ENCODE data around the gene ABHD14A. TPM values are rescaled to one million over a fixed set of nuclear protein-coding genes. Genes with fewer than 3 reads are reported as not detected.

Gene ABHD14A
- total and polyA plus RNA-seq, 8 donors = 5.9 to 36.3 (median 9.7) TPM

- no peak overlapping the region for H3K27ac ChIP-seq
- intact Hi-C loops (cut with DNase I) = no loop called here
- ATAC-seq = no peak
Measured at GRCh38 chr3:52017586-52017985, 42.7 kb downstream of the ABHD14A start.

GRCh38 chr3:52018319-52019000 is 43.6 kb downstream of the ABHD14A start:
- no peaks in the 10 kb centered on the region for H3K36me3 ChIP-seq
- no peak overlapping the region for H3K27ac ChIP-seq
- 88 to 91% methylated on average over 21 of the region's 21 CpGs for WGBS, 2 donors
- no peaks in the 10 kb centered on the region for H3K4me1 ChIP-seq
- TF ChIP-seq CTCF (IDR thresholded peaks at IDR 0.05) = no peak
- H3K27me3 ChIP-seq = no peaks in the 10 kb centered on the region
- FAIRE-seq (no peak), DNase-seq (no peak), ATAC-seq (no peak)
- H3K9me3 ChIP-seq = no peaks in the 10 kb centered on the region
- intact Hi-C loops (cut with DNase I) = no loop called here
- H3K4me3 ChIP-seq = no peak overlapping the region

More at GRCh38 chr3:52017586-52017985, 42.7 kb downstream of the ABHD14A start:
- Histone ChIP-seq H3K4me1 (no peaks in the 10 kb centered on the region), H3K36me3 (no peaks in the 10 kb centered on the region), H3K27me3 (no peaks in the 10 kb centered on the region), H3K4me3 (no peak overlapping the region), H3K9me3 (no peaks in the 10 kb centered on the region)
- TF ChIP-seq CTCF (IDR thresholded peaks at IDR 0.05) = no peak
- FAIRE-seq (no peak), DNase-seq (no peak)
- WGBS, 2 donors = 83 to 88% methylated on average over 11 of the region's 11 CpGs

- intact Hi-C loops (cut with DNase I) = no loop called here
- Histone ChIP-seq H3K36me3 (no peaks in the 10 kb centered on the region), H3K27ac (no peak overlapping the region), H3K4me1 (no peaks in the 10 kb centered on the region), H3K9me3 (no peaks in the 10 kb centered on the region), H3K4me3 (no peak overlapping the region), H3K27me3 (no peaks in the 10 kb centered on the region)
- no peak for DNase-seq
- FAIRE-seq = no peak
- no peak for TF ChIP-seq CTCF (IDR thresholded peaks at IDR 0.05)
- WGBS, 2 donors = 80 to 81% methylated on average over 17 of the region's 17 CpGs
- no peak for ATAC-seq
Measured at GRCh38 chr3:52019352-52020080, 44.7 kb downstream of the ABHD14A start.

GRCh38 chr3:52020796-52021195 is 45.9 kb downstream of the ABHD14A start:
- DNase-seq = no peak
- no peak for TF ChIP-seq CTCF (IDR thresholded peaks at IDR 0.05)
- ATAC-seq = no peak
- no peaks in the 10 kb centered on the region for H3K4me1 ChIP-seq
- no peak overlapping the region for H3K27ac ChIP-seq
- intact Hi-C loops (cut with DNase I) = no loop called here
- no peaks in the 10 kb centered on the region for H3K36me3 ChIP-seq
- WGBS, 2 donors = 89 to 96% methylated on average over 7 of the region's 7 CpGs
- no peaks in the 10 kb centered on the region for H3K27me3 ChIP-seq
- no peak overlapping the region for H3K4me3 ChIP-seq
- H3K9me3 ChIP-seq = no peaks in the 10 kb centered on the region
- FAIRE-seq = no peak

Measured in pancreas (tissue), 10 donors.